Measurements from ENCODE around the gene CCDC57.

GRCh38 chr17:82112914-82113311 is 99.7 kb downstream of the CCDC57 start:
- TF ChIP-seq EZH2phosphoT487 (IDR thresholded peaks at IDR 0.05; ENCODE audit: low read depth): no peak
- no peak for TF ChIP-seq CTCF (IDR thresholded peaks at IDR 0.05; ENCODE audit: low read depth, low read length)

Data from OCI-LY3 (cell line).